HG02885 (cell line): ENCODE measurements around the gene ITFG2.
A peak's percentile ranks its signal among the peaks of the same experiment; 100 is the strongest.

Experiments used
- ATAC-seq: cut with Tn5 transposase; IDR thresholded peaks from one replicate; pipeline ENCODE4 v1.9.1; 2021; ENCODE audit warnings: mild to moderate bottlenecking; ENCODE audit not compliant: unreplicated experiment, poor library complexity

ITFG2 gene

DNA sequence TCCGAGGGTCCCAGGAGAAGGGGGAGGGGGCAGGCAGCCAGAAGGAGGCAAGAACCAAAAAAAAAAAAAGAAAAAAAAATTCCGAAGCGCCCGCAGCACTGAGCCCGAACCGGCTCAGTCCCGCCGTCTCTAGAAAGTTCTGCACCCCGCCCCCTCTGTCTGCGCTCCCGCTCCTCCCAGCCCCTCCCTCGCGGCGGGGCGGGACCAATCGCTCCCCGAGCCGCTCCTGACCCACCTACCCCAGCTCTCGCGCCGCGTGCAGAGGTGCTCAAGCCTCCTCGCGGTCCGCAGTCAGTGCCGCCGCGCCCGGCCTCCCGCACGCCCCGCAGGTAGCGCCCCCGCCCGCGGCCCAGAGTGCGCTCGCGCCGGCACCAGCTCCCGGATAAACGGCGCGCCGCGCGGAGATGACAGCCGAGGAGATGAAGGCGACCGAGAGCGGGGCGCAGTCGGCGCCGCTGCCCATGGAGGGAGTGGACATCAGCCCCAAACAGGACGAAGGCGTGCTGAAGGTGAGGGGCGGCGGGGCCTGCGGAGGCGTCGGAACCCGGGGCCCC lies 17.7 kb upstream of the ITFG2 start, which contains the start of gene FKBP4:
FKBP4 (plus strand) TSS at position 235 of the 554 bp plus-strand sequence; CDS start at position 405, 170 bp downstream.
- peak; percentile 86 for ATAC-seq

- peak; percentile 74 for ATAC-seq
Measured at GRCh38 chr12:2795291-2796186, 16.9 kb upstream of the ITFG2 start.

DNA sequence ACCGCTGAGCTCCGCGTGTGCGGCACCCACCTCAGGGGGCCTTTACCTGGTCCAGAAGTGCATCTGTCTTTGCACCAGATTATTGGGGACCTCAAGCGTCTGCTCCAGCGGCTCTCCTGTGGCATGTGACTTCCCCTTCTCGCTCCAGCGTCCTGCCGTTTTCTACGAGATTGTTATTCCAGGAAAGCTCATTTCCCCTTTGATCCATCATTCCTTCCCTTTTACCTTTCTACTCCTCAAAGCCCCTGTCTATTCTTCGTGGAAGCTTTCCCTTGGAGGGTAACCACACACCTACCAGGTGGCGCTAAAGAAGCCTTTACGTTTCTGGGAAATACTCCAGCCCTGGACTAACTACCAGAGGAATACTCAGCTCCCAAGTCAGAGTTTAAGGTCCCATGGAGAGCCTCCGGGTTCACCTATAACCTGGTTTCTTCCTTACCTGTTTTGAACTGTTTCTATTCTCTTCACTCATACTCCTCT lies 16.2 kb upstream of the ITFG2 start:
- no peak for ATAC-seq

DNA sequence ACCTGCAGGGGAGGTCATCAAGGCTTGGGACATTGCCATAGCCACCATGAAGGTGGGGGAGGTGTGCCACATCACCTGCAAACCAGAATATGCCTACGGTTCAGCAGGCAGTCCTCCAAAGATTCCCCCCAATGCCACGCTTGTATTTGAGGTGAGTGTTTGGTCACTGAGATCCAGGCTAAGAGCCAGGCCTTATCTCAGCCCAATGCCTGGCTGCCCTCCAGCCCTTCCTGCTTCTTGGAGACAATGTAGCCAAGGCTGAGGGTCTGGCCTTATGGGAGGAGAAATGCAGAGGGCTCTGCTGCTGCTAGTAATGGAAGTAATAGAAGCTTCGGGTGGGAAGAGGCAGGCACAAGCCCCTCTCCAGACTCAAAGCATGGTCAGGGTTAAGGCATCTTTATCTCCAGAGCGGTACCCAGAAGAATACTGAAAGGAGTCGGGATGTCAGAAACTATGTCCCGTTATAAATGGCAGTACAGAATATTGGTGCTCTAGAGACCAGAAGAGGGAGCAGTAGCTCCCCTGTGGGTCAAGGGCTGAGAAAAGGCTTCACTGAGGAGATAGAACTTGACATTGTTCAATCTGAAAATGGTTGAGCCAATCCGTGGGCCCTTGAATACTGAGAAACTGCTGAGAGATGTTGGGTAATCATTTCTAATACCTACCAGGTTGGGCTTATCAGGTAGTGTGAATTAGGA lies 14.6 kb upstream of the ITFG2 start:
- no peak for ATAC-seq

GRCh38 chr12:2800046-2800570 lies 12.4 kb upstream of the ITFG2 start:
- no peak for ATAC-seq

GRCh38 chr12:2801044-2801783 lies 11.3 kb upstream of the ITFG2 start:
- ATAC-seq, result no peak

- no peak for ATAC-seq
Measured at GRCh38 chr12:2803635-2804392, 8.7 kb upstream of the ITFG2 start.

DNA sequence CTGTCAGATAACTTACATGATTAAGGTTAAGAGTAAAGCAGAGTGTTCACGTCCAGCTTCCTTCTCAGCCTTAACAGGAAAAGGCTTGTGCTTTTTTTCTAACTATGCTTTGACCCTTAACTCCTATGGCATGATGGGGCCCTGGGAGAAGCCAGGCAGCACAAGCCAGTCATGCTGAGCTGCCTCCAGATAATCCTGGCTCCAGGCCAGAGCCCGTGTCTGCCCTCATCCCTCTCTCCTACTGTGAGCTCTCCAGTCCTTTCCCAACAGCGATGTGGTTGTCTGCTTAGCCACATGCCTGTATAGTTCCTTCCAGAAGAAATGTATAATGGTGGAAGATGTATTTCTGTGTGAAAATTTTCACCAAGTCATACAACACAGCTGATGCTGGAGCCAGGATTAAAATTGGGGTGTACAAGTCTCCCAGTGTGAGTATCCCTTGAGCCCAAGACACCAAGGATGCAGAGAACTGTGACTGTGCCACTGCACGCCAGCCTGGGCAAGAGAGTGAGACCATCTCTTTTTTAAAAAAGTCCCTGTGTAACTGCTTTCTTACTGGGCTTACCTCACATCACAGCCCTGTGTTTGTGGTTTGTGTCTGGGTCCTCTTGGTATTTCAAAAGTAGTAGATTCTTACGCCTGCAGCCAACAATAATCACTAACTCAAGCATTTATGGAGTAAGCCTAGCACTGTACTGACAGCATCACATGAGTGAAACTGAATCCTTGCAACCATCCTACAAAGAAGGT lies 7.9 kb upstream of the ITFG2 start:
- no peak for ATAC-seq

GRCh38 chr12:2805143-2805520 lies 7.3 kb upstream of the ITFG2 start:
- no peak for ATAC-seq

- ATAC-seq, result no peak
Measured at GRCh38 chr12:2806700-2807099, 5.8 kb upstream of the ITFG2 start.

DNA sequence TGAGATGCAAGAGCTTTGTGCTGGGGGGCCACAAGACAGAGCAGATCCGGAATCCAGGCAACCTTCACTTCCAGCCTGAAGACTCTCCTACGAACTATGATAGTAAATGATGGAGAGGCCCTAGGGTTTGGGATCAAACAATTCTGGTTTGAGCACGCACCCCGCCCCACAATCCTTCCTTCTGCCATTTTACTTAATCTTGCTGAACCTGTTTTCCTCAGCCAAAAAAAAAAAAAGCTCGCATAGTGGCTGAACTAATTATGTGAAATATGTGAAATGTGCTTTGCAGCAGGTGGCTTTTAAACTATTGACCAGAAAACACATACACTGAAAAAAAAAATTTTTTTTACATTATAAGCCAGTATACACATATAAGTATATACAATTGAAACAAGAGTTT lies 667 bp upstream of the ITFG2 start:
- no peak for ATAC-seq

GRCh38 chr12:2813214-2814185 lies 1.0 kb downstream of the ITFG2 start:
- ATAC-seq, result peak; percentile 46

DNA sequence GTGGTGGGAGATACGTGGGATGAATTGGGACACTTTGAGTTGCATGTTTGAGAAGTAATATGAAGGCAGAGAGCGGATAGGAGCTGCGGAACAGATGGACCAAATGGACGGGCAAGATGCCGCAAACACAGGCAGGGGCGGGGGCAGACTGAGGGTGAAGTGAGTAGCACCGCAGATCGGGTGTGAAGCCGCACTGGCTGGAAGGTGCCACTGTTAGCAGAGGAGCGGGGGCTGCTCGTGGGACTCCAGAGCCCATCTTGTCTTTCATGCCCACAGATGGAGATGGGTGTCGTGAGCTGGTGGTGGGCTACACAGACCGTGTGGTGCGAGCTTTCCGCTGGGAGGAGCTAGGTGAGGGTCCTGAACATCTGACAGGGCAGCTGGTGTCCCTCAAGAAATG lies 7.3 kb downstream of the ITFG2 start:
- no peak for ATAC-seq

- no peak for ATAC-seq
Measured at GRCh38 chr12:2820432-2820831, 8.0 kb downstream of the ITFG2 start.

GRCh38 chr12:2823483-2823882 lies 11.0 kb downstream of the ITFG2 start:
- no peak for ATAC-seq

DNA sequence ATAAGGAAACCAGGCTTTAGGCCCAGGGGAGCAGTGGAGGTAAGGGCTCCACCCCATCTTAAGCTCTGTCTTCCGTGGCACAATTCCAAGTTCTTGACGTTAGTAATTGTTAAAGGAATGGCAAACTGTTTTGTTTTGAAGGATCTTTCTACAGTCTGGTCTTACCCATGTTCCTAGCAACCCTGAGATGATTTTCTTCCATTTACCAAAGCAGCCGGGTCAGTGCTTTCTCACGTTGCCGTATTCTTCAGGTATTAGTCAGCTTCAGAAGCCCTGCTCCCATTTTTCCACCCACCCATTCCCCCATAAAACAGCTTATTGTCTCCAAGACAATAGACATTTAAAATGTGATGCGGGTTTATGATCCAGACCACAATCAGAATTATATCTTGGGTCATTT lies 12.1 kb downstream of the ITFG2 start:
- no peak for ATAC-seq

DNA sequence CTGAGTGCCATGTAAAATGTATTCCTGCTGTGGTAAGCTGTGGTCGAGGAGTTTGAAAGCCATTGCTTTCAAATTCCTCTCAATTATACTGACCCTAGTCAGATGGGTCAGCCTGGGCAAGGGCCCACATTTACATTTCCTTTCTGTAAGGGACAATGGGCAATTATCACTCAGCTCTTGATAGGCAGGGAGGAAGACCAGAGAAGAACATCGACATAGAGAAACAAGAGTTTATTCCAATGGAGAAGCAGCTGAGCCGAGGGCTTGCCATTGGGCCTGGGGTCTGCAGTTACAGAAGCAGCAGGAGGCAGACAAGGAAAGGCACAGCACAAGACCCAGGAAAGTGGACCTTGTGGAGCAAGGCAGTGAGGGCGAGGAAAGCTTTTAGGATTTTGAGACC lies 12.7 kb downstream of the ITFG2 start:
- ATAC-seq, result no peak

DNA sequence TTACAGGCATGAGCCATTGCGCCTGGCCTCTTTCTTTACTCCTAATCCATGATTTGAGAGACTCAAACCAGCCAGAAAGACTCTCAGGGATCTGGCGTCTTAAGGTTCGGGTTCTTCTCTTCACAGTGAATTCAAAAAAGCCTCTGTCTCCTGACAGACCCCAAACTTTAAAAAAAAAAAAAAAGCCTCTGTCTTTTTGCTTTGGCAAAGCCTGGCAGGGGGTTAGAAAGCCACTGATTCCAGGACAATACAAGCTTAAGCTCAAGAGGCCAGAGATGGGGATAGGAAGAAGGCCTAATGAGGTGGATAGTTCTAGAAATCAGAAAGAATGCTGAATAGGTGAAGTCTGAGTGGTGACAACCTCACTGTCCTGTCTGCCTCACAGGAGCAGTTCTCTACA lies 13.6 kb downstream of the ITFG2 start:
- ATAC-seq, result no peak
